BLaER1 treated with 17β-estradiol and CSF1 and Interleukin-3, amounts not matched to agents 10 nM and 100 nM (cell line): ENCODE measurements around the gene HSD17B3.

ENCODE experiments used
- H3K27ac ChIP-seq, 11 experiments: shearing (Covaris generic); formaldehyde crosslinking; 2 replicates each; pipeline ENCODE4 v1.8.1; 2022
- H3K27me3 ChIP-seq, 11 experiments: shearing (Covaris generic); formaldehyde crosslinking; 2 replicates each; pipeline ENCODE4 v1.8.1; 2022
- H3K36me3 ChIP-seq, 11 experiments: shearing (Covaris generic); formaldehyde crosslinking; 2 replicates each; pipeline ENCODE4 v1.8.1; 2022
- H3K4me1 ChIP-seq, 10 experiments: shearing (Covaris generic); formaldehyde crosslinking; 2 replicates each; pipeline ENCODE4 v1.8.1; 2022
- H3K4me2 ChIP-seq, 11 experiments: shearing (Covaris generic); formaldehyde crosslinking; 2 replicates each; pipeline ENCODE4 v1.8.1; 2022
- H3K4me3 ChIP-seq, 10 experiments: shearing (Covaris generic); formaldehyde crosslinking; 2 replicates each; pipeline ENCODE4 v1.8.1; 2022
- H3K9ac ChIP-seq, 11 experiments: shearing (Covaris generic); formaldehyde crosslinking; 2 replicates each; pipeline ENCODE4 v1.8.1; 2022
- H3K9me3 ChIP-seq, 11 experiments: shearing (Covaris generic); formaldehyde crosslinking; replicated peaks in 1 of 11; 2 replicates each; pipeline ENCODE4 v1.8.1; 2022
- H4K20me1 ChIP-seq, 11 experiments: shearing (Covaris generic); formaldehyde crosslinking; 2 replicates each; pipeline ENCODE4 v1.8.1; 2022
- Cebpa-rat ChIP-seq, 11 experiments: shearing (Covaris generic); IDR thresholded peaks; 2 replicates each; pipeline ENCODE4 v1.8.1; 2022

Gene HSD17B3

GRCh38 chr9:96302021-96302420 is at the start of gene HSD17B3:
TSS of gene HSD17B3 (minus strand) at chr9:96302176. CDS start at chr9:96302104, 72 bp downstream.
- TF ChIP-seq Cebpa-rat (IDR thresholded peaks at IDR 0.05), result no peak
- Histone ChIP-seq H3K9ac (no peak within 1 kb of the TSS), H3K9me3 (no peaks in the 10 kb centered on the region), H3K4me3 (no peak within 1 kb of the TSS), H3K27me3 (no peaks in the 10 kb centered on the region), H3K36me3 (no peaks in the 10 kb centered on the region), H4K20me1 (no peaks in the 10 kb centered on the region), H3K4me2 (no peak within 1 kb of the TSS), H3K27ac (no peak within 1 kb of the TSS), H3K4me1 (no peaks in the 10 kb centered on the region)

GRCh38 chr9:96350866-96351265 is 48.9 kb upstream of the HSD17B3 start:
- TF ChIP-seq Cebpa-rat (IDR thresholded peaks at IDR 0.05), result no peak
- Histone ChIP-seq H3K27me3 (no peaks in the 10 kb centered on the region), H3K27ac (no peak overlapping the region), H3K4me3 (no peak overlapping the region), H3K9ac (no peak overlapping the region), H3K4me2 (no peak overlapping the region), H3K36me3 (peaks cover 0 to 20% (median 0%) of the 10 kb centered on the region in 11 experiments; a peak in 2 of 22 replicates), H4K20me1 (no peaks in the 10 kb centered on the region), H3K4me1 (peaks cover 0 to 11% (median 6%) of the 10 kb centered on the region in 10 experiments; a peak in 12 of 20 replicates), H3K9me3 (peaks cover 10 to 26% (median 21%) of the 10 kb centered on the region in 11 experiments; a peak in 19 of 22 replicates)

DNA sequence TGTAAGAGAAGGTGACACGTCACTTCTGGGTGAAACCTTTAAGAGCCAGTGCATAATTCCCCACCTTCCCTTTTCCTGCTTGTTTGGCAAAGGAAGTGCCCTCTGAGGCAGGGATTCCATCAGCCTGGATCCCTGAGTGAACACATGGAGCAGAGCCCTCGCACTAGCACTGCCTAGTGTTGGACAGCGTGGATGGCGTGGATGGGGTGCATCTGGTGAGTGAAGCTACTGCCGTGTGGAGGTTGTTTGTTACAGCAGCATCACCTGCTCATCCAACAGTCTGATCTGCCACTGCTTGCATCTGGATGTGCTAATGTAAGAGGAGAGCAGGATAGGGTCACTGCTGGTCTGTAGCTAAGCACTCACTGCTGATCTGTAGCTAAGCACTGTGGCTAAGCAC is 46.3 kb upstream of the HSD17B3 start:
- Histone ChIP-seq H3K4me2 (no peak overlapping the region), H3K36me3 (peaks cover 0 to 4% (median 0%) of the 10 kb centered on the region in 11 experiments; a peak in 2 of 22 replicates), H3K27me3 (no peaks in the 10 kb centered on the region), H3K9me3 (peaks cover 10 to 26% (median 21%) of the 10 kb centered on the region in 11 experiments; a peak in 19 of 22 replicates), H3K4me3 (no peak overlapping the region), H3K9ac (no peak overlapping the region), H3K27ac (no peak overlapping the region), H4K20me1 (no peaks in the 10 kb centered on the region), H3K4me1 (peaks cover 0 to 30% (median 17%) of the 10 kb centered on the region in 10 experiments; a peak in 12 of 20 replicates)
- no peak for TF ChIP-seq Cebpa-rat (IDR thresholded peaks at IDR 0.05)

GRCh38 chr9:96345551-96345950 is 43.6 kb upstream of the HSD17B3 start:
- H3K9ac ChIP-seq, result no peak overlapping the region
- peak overlapping the region in 7 of 11 experiments; percentile 20 to 68 (median 47); a peak in 13 of 22 replicates for H3K4me2 ChIP-seq
- no peaks in the 10 kb centered on the region; a peak in 1 of 22 replicates for H3K36me3 ChIP-seq
- H3K27ac ChIP-seq, result no peak overlapping the region; a peak in 1 of 22 replicates
- no peak for TF ChIP-seq Cebpa-rat (IDR thresholded peaks at IDR 0.05)
- H3K27me3 ChIP-seq, result no peaks in the 10 kb centered on the region
- H3K4me3 ChIP-seq, result no peak overlapping the region
- peaks cover 0 to 30% (median 17%) of the 10 kb centered on the region in 10 experiments; a peak in 12 of 20 replicates for H3K4me1 ChIP-seq
- H4K20me1 ChIP-seq, result no peaks in the 10 kb centered on the region
- peaks cover 0 to 13% (median 4%) of the 10 kb centered on the region in 11 experiments; a peak in 10 of 22 replicates for H3K9me3 ChIP-seq

DNA sequence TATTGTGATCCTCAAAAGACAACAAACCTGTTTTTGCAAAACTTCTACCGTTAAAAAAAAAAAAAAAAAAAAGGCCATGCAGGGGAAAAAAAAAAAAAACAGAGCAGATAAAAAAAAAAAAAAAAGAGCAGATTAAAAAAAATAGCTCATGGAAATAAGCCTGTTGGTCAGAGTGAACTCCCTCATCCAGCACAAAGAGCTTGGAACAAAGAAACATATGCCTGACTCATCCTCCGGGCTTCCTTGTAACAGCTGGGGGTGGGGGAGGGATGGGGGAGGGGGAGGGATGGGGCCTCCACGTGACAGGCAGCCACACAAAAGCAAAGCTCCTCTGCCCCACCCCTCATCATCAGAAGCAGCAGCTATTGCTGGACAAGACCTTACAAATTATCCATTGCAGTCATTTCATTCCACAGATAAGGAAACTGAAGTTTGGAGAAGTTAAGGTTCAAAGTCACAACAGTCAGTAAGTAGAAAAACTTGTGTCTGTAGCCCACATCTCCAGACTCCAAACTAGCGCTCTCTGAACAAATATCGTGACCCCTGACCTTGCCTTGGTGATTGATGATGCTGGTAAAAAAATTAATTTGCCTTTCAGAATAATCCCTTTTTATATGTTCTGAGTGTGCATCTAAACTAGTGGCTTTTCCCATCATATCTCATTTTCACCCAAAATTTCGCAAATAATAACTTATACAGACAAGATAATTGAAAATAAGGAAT is 42.6 kb upstream of the HSD17B3 start:
- no peak overlapping the region for H3K27ac ChIP-seq
- no peak overlapping the region for H3K4me3 ChIP-seq
- H3K9ac ChIP-seq, result no peak overlapping the region
- H4K20me1 ChIP-seq, result no peaks in the 10 kb centered on the region
- H3K36me3 ChIP-seq, result no peaks in the 10 kb centered on the region; a peak in 1 of 22 replicates
- peaks cover 0 to 37% (median 24%) of the 10 kb centered on the region in 10 experiments; a peak in 15 of 20 replicates for H3K4me1 ChIP-seq
- peaks cover 0 to 13% (median 4%) of the 10 kb centered on the region in 11 experiments; a peak in 7 of 22 replicates for H3K9me3 ChIP-seq
- H3K27me3 ChIP-seq, result no peaks in the 10 kb centered on the region
- H3K4me2 ChIP-seq, result peak overlapping the region in 4 of 11 experiments; percentile 10 to 51 (median 36); a peak in 4 of 22 replicates
- no peak for TF ChIP-seq Cebpa-rat (IDR thresholded peaks at IDR 0.05)

GRCh38 chr9:96343515-96344360 is 41.8 kb upstream of the HSD17B3 start:
- no peak for TF ChIP-seq Cebpa-rat (IDR thresholded peaks at IDR 0.05)
- peaks cover 0 to 13% (median 4%) of the 10 kb centered on the region in 11 experiments; a peak in 7 of 22 replicates for H3K9me3 ChIP-seq
- no peaks in the 10 kb centered on the region; a peak in 1 of 22 replicates for H3K36me3 ChIP-seq
- no peaks in the 10 kb centered on the region for H3K27me3 ChIP-seq
- H3K4me2 ChIP-seq, result peak overlapping the region in 4 of 11 experiments; percentile 10 to 51 (median 36); a peak in 5 of 22 replicates
- H4K20me1 ChIP-seq, result no peaks in the 10 kb centered on the region
- no peak overlapping the region for H3K4me3 ChIP-seq
- peaks cover 0 to 44% (median 28%) of the 10 kb centered on the region in 10 experiments; a peak in 15 of 20 replicates for H3K4me1 ChIP-seq
- no peak overlapping the region for H3K9ac ChIP-seq
- H3K27ac ChIP-seq, result no peak overlapping the region

- no peak overlapping the region for H3K27ac ChIP-seq
- H3K9ac ChIP-seq, result no peak overlapping the region
- H3K4me1 ChIP-seq, result peaks cover 0 to 44% (median 28%) of the 10 kb centered on the region in 10 experiments; a peak in 15 of 20 replicates
- no peaks in the 10 kb centered on the region for H4K20me1 ChIP-seq
- H3K4me2 ChIP-seq, result no peak overlapping the region
- no peak for TF ChIP-seq Cebpa-rat (IDR thresholded peaks at IDR 0.05)
- no peaks in the 10 kb centered on the region for H3K27me3 ChIP-seq
- H3K4me3 ChIP-seq, result no peak overlapping the region
- H3K9me3 ChIP-seq, result peaks cover 0 to 7% (median 0%) of the 10 kb centered on the region in 11 experiments; a peak in 1 of 22 replicates
- no peaks in the 10 kb centered on the region for H3K36me3 ChIP-seq
Observed at GRCh38 chr9:96342571-96343245, 40.7 kb upstream of the HSD17B3 start.

DNA sequence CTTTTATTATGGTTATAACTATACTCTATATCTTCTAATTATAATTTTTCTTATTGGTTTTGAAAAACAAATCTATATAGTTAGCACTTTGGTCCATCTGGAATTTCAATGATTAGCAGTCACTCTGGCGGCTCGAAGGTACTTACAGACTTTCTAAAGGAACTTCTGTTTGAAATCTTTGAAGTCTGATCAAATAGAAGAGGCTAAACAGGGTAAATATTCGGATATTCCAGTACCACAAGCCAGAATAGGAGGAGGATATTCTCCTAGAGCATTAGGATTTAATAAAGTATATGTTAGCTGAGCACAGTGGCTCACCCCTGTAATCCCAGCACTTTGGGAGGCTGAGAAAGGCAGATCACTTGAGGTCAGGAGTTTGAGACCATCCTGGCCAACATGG is 38.7 kb upstream of the HSD17B3 start:
- Histone ChIP-seq H3K4me1 (peaks cover 0 to 33% (median 19%) of the 10 kb centered on the region in 10 experiments; a peak in 15 of 20 replicates), H3K9me3 (peaks cover 0 to 5% (median 0%) of the 10 kb centered on the region in 11 experiments; a peak in 1 of 22 replicates), H3K4me3 (no peak overlapping the region), H4K20me1 (no peaks in the 10 kb centered on the region), H3K9ac (no peak overlapping the region), H3K27ac (no peak overlapping the region), H3K36me3 (no peaks in the 10 kb centered on the region), H3K4me2 (no peak overlapping the region), H3K27me3 (no peaks in the 10 kb centered on the region)
- no peak for TF ChIP-seq Cebpa-rat (IDR thresholded peaks at IDR 0.05)
